IMR-90 (cell line): Measurements from ENCODE around the gene MRTFA. TPM values are rescaled to one million over a fixed set of nuclear protein-coding genes. Genes with fewer than 3 reads are reported as not detected.

Experiments
- ATAC-seq: fragments of 200-7000 bp; cut with Tn5 transposase; 2 replicates; pipeline ENCODE4 v1.9.1; 2020; ENCODE audit warnings: low read depth, mild to moderate bottlenecking, moderate library complexity
- BruUV-seq: library from RNA; stranded (reverse); fragments of 400-500 nt; replicated peaks from 2 replicates; lab custom pipeline; 2021; lab: Mats Ljungman, UMichigan
- CTCF ChIA-PET: fragments of 300-600 bp; formaldehyde crosslinking; extraction: SDS; loops from one replicate; lab custom pipeline; 2021; ENCODE audit warnings: antibody characterized with exemption; lab: Yijun Ruan, JAX
- POLR2A ChIA-PET: fragments of 300-600 bp; sonication (Branson Sonifier 250); formaldehyde crosslinking; loops from one replicate; lab custom pipeline; 2022; ENCODE audit warnings: antibody characterized with exemption; ENCODE audit not compliant: unreplicated experiment; lab: Charles Lee
- DNase-seq: peaks from one replicate; pipeline ENCODE4 v3.0.0; 2013
- H2AFZ ChIP-seq: replicated peaks from 2 replicates; pipeline ENCODE3; 2013; ENCODE audit warnings: low read length, mild to moderate bottlenecking; ENCODE audit not compliant: poor library complexity
- H2AK5ac ChIP-seq: 2 replicates; pipeline ENCODE4 v1.6.1; 2013; ENCODE audit warnings: low read depth, low read length, inconsistent platforms
- H2AK9ac ChIP-seq: replicated peaks from 2 replicates; pipeline ENCODE3; 2013; ENCODE audit warnings: mild to moderate bottlenecking, low read depth, low read length, moderate library complexity; ENCODE audit not compliant: poor library complexity
- H2BK120ac ChIP-seq: 2 replicates; pipeline ENCODE4 v1.6.1; 2013; ENCODE audit warnings: low read depth, low read length, inconsistent platforms
- H2BK15ac ChIP-seq: 3 replicates; pipeline ENCODE4 v1.6.1; 2013; ENCODE audit warnings: low read depth, low read length, inconsistent platforms
- H2BK20ac ChIP-seq: 2 replicates; pipeline ENCODE4 v1.6.1; 2013; ENCODE audit warnings: low read depth, mild to moderate bottlenecking, inconsistent platforms, low read length, moderate library complexity
- H2BK5ac ChIP-seq: 2 replicates; pipeline ENCODE4 v1.6.1; 2013; ENCODE audit warnings: mild to moderate bottlenecking, low read depth, low read length, inconsistent platforms; ENCODE audit not compliant: poor library complexity, severe bottlenecking
- H3K14ac ChIP-seq: replicated peaks from 2 replicates; pipeline ENCODE4 v1.6.1; 2013; ENCODE audit warnings: low read depth, low read length, inconsistent platforms
- H3K18ac ChIP-seq: 2 replicates; pipeline ENCODE4 v1.6.1; 2013; ENCODE audit warnings: low read depth, low read length, control low read depth
- H3K23ac ChIP-seq: 2 replicates; pipeline ENCODE4 v1.6.1; 2013; ENCODE audit warnings: low read depth, low read length, inconsistent platforms
- H3K27ac ChIP-seq: 2 replicates; pipeline ENCODE4 v1.5.1; 2013; ENCODE audit warnings: mild to moderate bottlenecking, control low read depth, low read length; ENCODE audit not compliant: insufficient read depth
- H3K27me3 ChIP-seq: 2 replicates; pipeline ENCODE4 v1.6.1; 2013; ENCODE audit warnings: low read length; ENCODE audit not compliant: control insufficient read depth, insufficient read depth
- H3K36me3 ChIP-seq: 2 replicates; pipeline ENCODE4 v1.6.1; 2013; ENCODE audit warnings: low read length, mixed read lengths; ENCODE audit not compliant: control insufficient read depth, insufficient read depth
- H3K4ac ChIP-seq: 2 replicates; pipeline ENCODE4 v1.6.1; 2013; ENCODE audit warnings: low read depth, low read length, inconsistent platforms
- H3K4me1 ChIP-seq: 2 replicates; pipeline ENCODE4 v1.6.1; 2013; ENCODE audit warnings: low read length, mixed read lengths; ENCODE audit not compliant: control insufficient read depth, insufficient read depth
- H3K4me2 ChIP-seq: 2 replicates; pipeline ENCODE4 v1.6.1; 2013; ENCODE audit warnings: low read depth, mild to moderate bottlenecking, control low read depth, low read length, moderate library complexity
- H3K4me3 ChIP-seq: 2 replicates; pipeline ENCODE4 v1.5.1; 2013; ENCODE audit warnings: low read depth, mild to moderate bottlenecking, control low read depth, low read length, moderate library complexity; ENCODE audit not compliant: insufficient read depth
- H3K56ac ChIP-seq: 2 replicates; pipeline ENCODE4 v1.6.1; 2013; ENCODE audit warnings: low read length, inconsistent platforms; ENCODE audit not compliant: insufficient read depth; ENCODE audit errors: extremely low read depth
- H3K79me1 ChIP-seq, 2 experiments: 2 replicates each; pipeline ENCODE4 v1.6.1; 2013; ENCODE audit warnings: low read length in 2 of 2, inconsistent platforms in 1 of 2, low read depth in 1 of 2
- H3K9ac ChIP-seq: 2 replicates; pipeline ENCODE4 v1.6.1; 2013; ENCODE audit warnings: low read depth, low read length, control low read depth
- H3K9me1 ChIP-seq: 2 replicates; pipeline ENCODE4 v1.6.1; 2013; ENCODE audit warnings: low read length, inconsistent platforms; ENCODE audit not compliant: insufficient read depth
- H3K9me3 ChIP-seq: 2 replicates; pipeline ENCODE4 v1.6.1; 2013; ENCODE audit warnings: low read length; ENCODE audit not compliant: control insufficient read depth, insufficient read depth
- H4K20me1 ChIP-seq: 2 replicates; pipeline ENCODE4 v1.6.1; 2013; ENCODE audit warnings: low read length, inconsistent platforms; ENCODE audit not compliant: insufficient read depth
- H4K5ac ChIP-seq: 2 replicates; pipeline ENCODE4 v1.6.1; 2013; ENCODE audit warnings: mild to moderate bottlenecking, low read depth, low read length, control low read depth
- H4K8ac ChIP-seq, 2 experiments: 2 replicates each; pipeline ENCODE4 v1.6.1; 2013; ENCODE audit warnings: low read depth in 2 of 2, low read length in 2 of 2, control low read depth in 1 of 2, inconsistent platforms in 1 of 2
- H4K91ac ChIP-seq: 2 replicates; pipeline ENCODE4 v1.6.1; 2013; ENCODE audit warnings: low read depth, low read length, inconsistent platforms; ENCODE audit not compliant: insufficient read depth
- MAFK ChIP-seq: IDR thresholded peaks from 2 replicates; pipeline ENCODE4 v1.6.1; 2012; ENCODE audit warnings: low read depth, low read length, improper control_type of control experiment
- USF2 ChIP-seq: fragments of 150-350 bp; IDR thresholded peaks from 2 replicates; pipeline ENCODE4 v1.6.1; 2017; ENCODE audit warnings: mild to moderate bottlenecking, antibody characterized with exemption, low read length, low read depth
- WGBS, 2 experiments: methylation state at CpG; one replicate each; pipeline versions ENCODE4 v1.1.5 to v1.1.7; 2013; ENCODE audit warnings: missing lambda C conversion rate in 2 of 2; ENCODE audit not compliant: insufficient read length in 1 of 2; ENCODE audit errors: extremely low coverage in 2 of 2; 5-methylcytosine and 5-hydroxymethylcytosine counted together
- dilution Hi-C: fragments of 300-500 bp; cut with HindIII; formaldehyde crosslinking; loops from one replicate; pipeline ENCODE4 v1.14.3; 2018; ENCODE audit warnings: low sequenced_read_pairs; ENCODE audit not compliant: unreplicated experiment
- in situ Hi-C: fragments of 300-500 bp; cut with MboI; formaldehyde crosslinking; loops from 3 replicates; pipeline ENCODE4 v1.14.3; 2019; ENCODE audit warnings: low sequenced_read_pairs, inconsistent platforms, mixed read lengths
- intact Hi-C: fragments of 100-400 bp; cut with micrococcal nuclease; formaldehyde crosslinking; loops from 2 replicates; pipeline ENCODE4 v1.10.0; 2022
- polyA plus RNA-seq, 3 experiments: library from polyadenylated mRNA; depleted of rRNA; stranded (reverse); fragments of >200 nt; gene quantifications; 2 replicates each; pipeline ENCODE4 v1.2.3, GENCODE V29; 2012; ENCODE audit warnings: low replicate concordance in 1 of 3
- total RNA-seq: library from RNA; depleted of rRNA; stranded (reverse); fragments of >200 nt; gene quantifications from 2 replicates; pipeline ENCODE4 v1.2.3, GENCODE V29; 2012

MRTFA gene
- total and polyA plus RNA-seq, 2 of the 4 experiments (the other 2 are of a cell fraction): 12.5 to 17.2 TPM

- 0% methylated on average over 1 of the region's 4 CpGs; no CpG with 5 or more reads in 1 of the 2 experiments for WGBS, 2 experiments
- Histone ChIP-seq H3K9me3 (no peaks in the 10 kb centered on the region), H3K14ac (peak overlapping the region; percentile 93), H4K8ac (peak overlapping the region; percentile 62 to 90), H3K4ac (peak overlapping the region; percentile 97), H2AK9ac (no peak overlapping the region), H4K5ac (peak overlapping the region; percentile 81), H3K4me1 (peaks cover 32% of the 10 kb centered on the region), H2AFZ (no peak overlapping the region), H3K4me3 (no peak overlapping the region), H3K9ac (peak overlapping the region; percentile 76), H2BK20ac (peak overlapping the region; percentile 55), H3K23ac (peak overlapping the region; percentile 99), H3K18ac (peak overlapping the region; percentile 94), H3K36me3 (no peaks in the 10 kb centered on the region), H3K27ac (peak overlapping the region; percentile 97), H3K79me1 (peaks cover 31 to 86% of the 10 kb centered on the region in 2 experiments), H2AK5ac (peak overlapping the region; percentile 95), H2BK15ac (peak overlapping the region; percentile 89), H3K4me2 (peak overlapping the region; percentile 46), H2BK5ac (peak overlapping the region; percentile 97), H3K56ac (peak overlapping the region; percentile 70; the same call in 1 of the 2 replicates), H4K20me1 (no peaks in the 10 kb centered on the region), H3K27me3 (no peaks in the 10 kb centered on the region), H3K9me1 (peaks cover 30% of the 10 kb centered on the region), H2BK120ac (peak overlapping the region; percentile 95), H4K91ac (peak overlapping the region; percentile 91)
- ChIA-PET POLR2A (no interaction called here), CTCF (no interaction called here)
- ATAC-seq (no peak), DNase-seq (no peak)
- dilution Hi-C loops: no loop called here
- TF ChIP-seq USF2 (no peak), MAFK (0 out of 2 replicates have a peak, but pooled peaks have one; percentile 7)
- BruUV-seq: no TSS peak
- in situ Hi-C loops: no loop called here
- intact Hi-C loops: loop anchor here (5.0 kb wide), 1 partner anchor 73 kb away; no protein-coding TSS in a partner anchor
These were observed 125.7 kb downstream of the MRTFA start for GRCh38 chr22:40510631-40511364.
